Muscle layer of colon (tissue), 2 donors: ENCODE measurements around the gene DCAF7.

ENCODE experiments used
- H3K27ac ChIP-seq: one replicate; pipeline ENCODE4 v1.7.0; 2013; ENCODE audit warnings: low read depth, mild to moderate bottlenecking, low read length, moderate library complexity
- H3K27me3 ChIP-seq, 2 donors: one replicate each; pipeline ENCODE4 v1.7.0; 2013; ENCODE audit warnings: low read length in 2 of 2, mild to moderate bottlenecking in 2 of 2; ENCODE audit not compliant: insufficient read depth in 2 of 2, control insufficient read depth in 1 of 2
- H3K36me3 ChIP-seq: one replicate; pipeline ENCODE4 v1.7.0; 2013; ENCODE audit warnings: mild to moderate bottlenecking, low read length; ENCODE audit not compliant: insufficient read depth
- H3K4me1 ChIP-seq: one replicate; pipeline ENCODE4 v1.7.0; 2013; ENCODE audit warnings: mild to moderate bottlenecking, low read length; ENCODE audit not compliant: insufficient read depth
- H3K4me3 ChIP-seq, 2 donors: one replicate each; pipeline ENCODE4 v1.7.0; 2013; ENCODE audit warnings: low read length in 2 of 2, low read depth in 1 of 2, mild to moderate bottlenecking in 1 of 2, moderate library complexity in 1 of 2
- H3K9ac ChIP-seq: one replicate; pipeline ENCODE4 v1.7.0; 2013; ENCODE audit warnings: low read length
- H3K9me3 ChIP-seq: one replicate; pipeline ENCODE4 v1.7.0; 2013; ENCODE audit warnings: mild to moderate bottlenecking, low read length
- donor health status: abdominal sarcoma.
- donor health status: Adenocarcinoma of cecum.

DCAF7 gene, protein sequence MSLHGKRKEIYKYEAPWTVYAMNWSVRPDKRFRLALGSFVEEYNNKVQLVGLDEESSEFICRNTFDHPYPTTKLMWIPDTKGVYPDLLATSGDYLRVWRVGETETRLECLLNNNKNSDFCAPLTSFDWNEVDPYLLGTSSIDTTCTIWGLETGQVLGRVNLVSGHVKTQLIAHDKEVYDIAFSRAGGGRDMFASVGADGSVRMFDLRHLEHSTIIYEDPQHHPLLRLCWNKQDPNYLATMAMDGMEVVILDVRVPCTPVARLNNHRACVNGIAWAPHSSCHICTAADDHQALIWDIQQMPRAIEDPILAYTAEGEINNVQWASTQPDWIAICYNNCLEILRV

DNA sequence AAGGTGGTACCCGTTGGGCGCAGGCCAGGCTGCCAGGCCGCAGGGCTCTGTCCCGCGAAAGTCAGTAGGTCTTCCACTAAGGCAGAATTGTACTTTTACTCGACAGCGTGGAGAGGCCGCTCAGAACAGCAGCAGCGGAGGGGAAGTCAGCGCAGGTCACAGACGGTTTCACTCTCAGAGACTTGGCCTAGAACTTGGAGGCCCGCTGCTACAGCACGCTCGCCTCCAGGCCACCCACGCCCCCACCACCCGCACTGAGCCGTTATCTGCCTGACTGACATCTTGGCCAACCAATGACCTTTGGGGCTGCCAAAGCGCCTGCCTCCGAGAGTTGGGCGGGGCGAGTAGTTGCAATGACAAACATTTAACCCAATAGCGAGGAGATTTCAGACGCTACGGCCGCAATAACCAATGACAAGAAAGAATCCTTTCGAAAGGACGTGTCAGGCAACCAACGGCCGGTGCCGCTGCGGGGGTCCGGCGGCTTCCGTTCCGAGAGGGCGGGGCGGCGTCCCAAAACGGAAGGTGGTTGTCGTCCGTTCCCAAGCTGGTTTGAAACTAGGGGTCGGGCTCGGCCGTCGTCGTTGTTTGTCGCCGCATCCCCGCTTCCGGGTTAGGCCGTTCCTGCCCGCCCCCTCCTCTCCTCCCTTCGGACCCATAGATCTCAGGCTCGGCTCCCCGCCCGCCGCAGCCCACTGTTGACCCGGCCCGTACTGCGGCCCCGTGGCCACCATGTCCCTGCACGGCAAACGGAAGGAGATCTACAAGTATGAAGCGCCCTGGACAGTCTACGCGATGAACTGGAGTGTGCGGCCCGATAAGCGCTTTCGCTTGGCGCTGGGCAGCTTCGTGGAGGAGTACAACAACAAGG, at the start of gene DCAF7:
TSS of gene DCAF7 (plus strand) at position 532 of the 871 bp plus-strand sequence. CDS start at position 733, 201 bp downstream.
- Histone ChIP-seq H3K36me3 (no peaks in the 10 kb centered on the region), H3K9ac (peak within 1 kb of the TSS; percentile 64), H3K9me3 (no peaks in the 10 kb centered on the region), H3K27ac (peak within 1 kb of the TSS; percentile 92), H3K27me3 (no peaks in the 10 kb centered on the region), H3K4me1 (peaks cover 35% of the 10 kb centered on the region), H3K4me3 (peak within 1 kb of the TSS; percentile 87 to 91)

DNA sequence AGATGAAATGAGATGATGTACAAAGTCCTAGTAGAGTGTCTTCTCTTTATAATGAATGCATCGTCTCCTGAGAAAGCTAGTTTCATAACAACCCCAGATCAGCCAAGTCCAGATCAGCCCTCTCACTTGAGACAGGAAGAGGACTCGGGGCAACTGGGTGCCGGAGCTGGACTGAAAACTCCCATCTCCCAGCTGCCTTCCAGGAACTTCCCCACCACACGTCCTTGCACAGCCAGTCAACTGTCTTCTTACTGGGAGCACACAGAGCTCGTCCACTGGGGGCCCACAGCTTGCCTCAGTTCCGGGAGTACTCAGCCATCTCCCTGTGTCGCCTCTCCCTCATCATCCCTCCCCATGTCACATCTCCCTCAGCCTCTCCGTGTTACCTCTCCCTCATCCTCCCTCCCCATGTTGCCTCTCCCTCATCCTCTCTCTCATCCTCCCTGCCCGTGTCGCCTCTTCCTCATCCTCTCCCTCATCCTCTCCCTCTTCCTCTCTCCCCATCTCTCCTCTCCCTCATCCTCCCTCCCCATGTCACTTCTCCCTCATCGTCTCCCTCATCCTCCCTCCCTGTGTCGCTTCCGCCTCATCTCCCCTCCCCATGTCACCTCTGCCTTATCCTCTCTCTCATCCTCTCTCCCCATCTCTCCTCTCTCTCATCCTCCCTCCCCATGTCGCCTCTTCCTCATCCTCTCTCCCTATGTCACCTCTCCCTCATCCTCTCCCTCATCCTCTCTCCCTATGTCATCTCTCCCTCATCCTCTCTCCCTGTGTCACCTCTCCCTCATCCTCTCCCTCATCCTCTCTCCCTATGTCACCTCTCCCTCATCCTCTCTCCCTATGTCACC, 49.5 kb upstream of the DCAF7 start:
- Histone ChIP-seq H3K36me3 (no peaks in the 10 kb centered on the region), H3K27ac (no peak overlapping the region), H3K27me3 (no peaks in the 10 kb centered on the region), H3K4me1 (no peaks in the 10 kb centered on the region), H3K9ac (no peak overlapping the region), H3K4me3 (no peak overlapping the region), H3K9me3 (no peaks in the 10 kb centered on the region)

DNA sequence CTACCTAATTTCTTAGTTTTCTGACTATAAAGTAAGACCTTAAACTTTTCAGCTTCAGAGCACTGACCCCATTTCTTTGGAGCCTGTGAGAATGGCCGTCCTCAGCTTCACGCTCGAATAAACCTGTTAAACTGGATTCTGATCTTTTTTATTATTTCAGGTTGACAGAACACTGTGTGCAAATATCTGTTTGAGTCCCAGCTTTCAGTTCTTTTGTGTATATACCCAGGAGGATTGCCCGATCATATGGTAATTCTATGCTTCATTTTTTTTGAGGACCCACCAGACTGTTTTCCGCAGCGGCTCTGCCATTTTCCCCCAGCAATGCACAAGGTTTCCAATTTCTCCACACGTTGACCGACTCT, 47.0 kb upstream of the DCAF7 start:
- H3K9ac ChIP-seq: no peak overlapping the region
- no peak overlapping the region for H3K4me3 ChIP-seq
- no peaks in the 10 kb centered on the region for H3K36me3 ChIP-seq
- H3K9me3 ChIP-seq: no peaks in the 10 kb centered on the region
- no peak overlapping the region for H3K27ac ChIP-seq
- H3K4me1 ChIP-seq: no peaks in the 10 kb centered on the region
- H3K27me3 ChIP-seq: no peaks in the 10 kb centered on the region

DNA sequence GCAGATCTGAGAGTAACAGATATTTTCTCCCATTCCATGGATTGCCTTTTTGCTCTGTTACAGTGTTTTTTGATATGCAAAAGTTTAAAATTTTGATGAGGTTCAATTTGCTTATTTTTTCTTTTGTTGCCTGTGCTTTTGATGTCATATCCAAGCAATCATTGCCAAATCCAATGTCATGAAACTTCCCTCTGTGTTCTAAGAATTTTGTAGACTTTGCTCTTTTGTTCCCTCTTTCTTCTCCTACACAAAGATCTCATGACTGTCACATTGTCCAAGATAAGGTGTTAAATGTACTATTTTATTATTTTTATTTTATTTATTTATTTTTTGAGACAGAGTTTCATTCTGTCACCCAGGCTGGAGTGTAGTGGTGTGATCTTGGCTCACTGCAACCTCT, 46.0 kb upstream of the DCAF7 start:
- H3K4me1 ChIP-seq: no peaks in the 10 kb centered on the region
- no peak overlapping the region for H3K27ac ChIP-seq
- no peak overlapping the region for H3K9ac ChIP-seq
- H3K27me3 ChIP-seq: no peaks in the 10 kb centered on the region
- H3K36me3 ChIP-seq: no peaks in the 10 kb centered on the region
- no peaks in the 10 kb centered on the region for H3K9me3 ChIP-seq
- H3K4me3 ChIP-seq: no peak overlapping the region

DNA sequence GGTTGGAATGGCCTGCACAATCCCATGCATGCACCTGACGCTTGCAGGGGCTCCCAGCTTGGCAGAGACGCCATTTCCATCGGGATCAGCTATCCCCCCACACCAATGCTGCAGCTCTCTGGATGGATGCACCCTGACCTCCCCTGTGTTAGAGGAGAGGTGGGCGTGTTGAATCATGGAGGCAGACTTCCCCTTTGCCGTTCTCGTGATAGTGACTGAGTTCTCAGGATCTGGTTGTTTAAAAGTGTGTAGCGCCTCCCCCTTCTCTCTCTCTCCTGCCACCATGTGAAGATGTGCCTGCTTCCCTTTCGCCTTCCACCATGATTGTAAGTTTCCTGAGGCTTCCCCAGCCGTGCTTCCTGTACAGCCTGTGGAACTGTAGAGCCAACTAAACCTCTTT, 44.9 kb upstream of the DCAF7 start:
- H3K36me3 ChIP-seq: no peaks in the 10 kb centered on the region
- H3K4me3 ChIP-seq: no peak overlapping the region
- H3K27ac ChIP-seq: no peak overlapping the region
- no peaks in the 10 kb centered on the region for H3K9me3 ChIP-seq
- no peak overlapping the region for H3K9ac ChIP-seq
- no peaks in the 10 kb centered on the region for H3K4me1 ChIP-seq
- H3K27me3 ChIP-seq: no peaks in the 10 kb centered on the region

DNA sequence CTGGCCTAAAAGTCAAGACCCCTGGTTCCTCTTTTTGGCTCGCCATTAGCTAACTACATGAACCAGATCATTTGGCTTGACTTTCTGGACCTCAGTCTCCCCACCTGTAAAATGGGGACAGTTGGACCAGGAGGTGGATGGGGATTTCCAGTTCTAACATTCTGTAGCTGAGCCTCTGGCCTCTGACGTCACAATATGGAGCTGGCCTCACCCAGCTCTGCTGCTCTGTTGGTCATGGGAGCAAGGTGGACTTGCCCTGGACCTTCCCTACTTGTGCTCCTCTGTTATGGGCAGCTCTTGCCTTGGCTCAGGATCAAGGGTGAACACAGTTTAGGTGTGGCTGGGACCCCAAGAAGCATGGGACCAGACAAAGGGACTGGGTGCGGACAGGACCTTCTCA, 43.6 kb upstream of the DCAF7 start:
- Histone ChIP-seq H3K4me1 (no peaks in the 10 kb centered on the region), H3K27ac (no peak overlapping the region), H3K9ac (no peak overlapping the region), H3K9me3 (no peaks in the 10 kb centered on the region), H3K36me3 (no peaks in the 10 kb centered on the region), H3K27me3 (no peaks in the 10 kb centered on the region), H3K4me3 (no peak overlapping the region)

DNA sequence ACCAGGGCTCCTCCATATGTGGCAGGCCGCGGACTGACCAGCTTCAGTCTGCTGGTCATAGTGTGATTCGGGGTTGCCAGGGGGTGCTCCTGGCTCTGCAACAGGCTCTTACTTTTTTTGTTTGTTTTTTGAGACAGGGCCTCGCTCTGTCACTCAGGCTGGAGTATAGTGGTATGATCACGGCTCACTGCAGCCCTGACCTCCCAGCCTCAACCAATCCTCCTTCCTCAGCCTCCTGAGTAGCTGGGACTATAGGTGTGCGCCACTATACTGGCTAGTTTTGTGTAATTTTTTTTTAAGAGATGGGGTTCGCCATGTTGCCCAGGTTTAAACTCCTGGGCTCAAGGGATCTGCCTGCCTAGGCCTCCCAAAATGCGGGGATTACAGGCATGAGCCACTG, 38.9 kb upstream of the DCAF7 start:
- Histone ChIP-seq H3K4me1 (no peaks in the 10 kb centered on the region), H3K27me3 (no peaks in the 10 kb centered on the region), H3K9me3 (no peaks in the 10 kb centered on the region), H3K27ac (no peak overlapping the region), H3K36me3 (no peaks in the 10 kb centered on the region), H3K9ac (no peak overlapping the region), H3K4me3 (no peak overlapping the region)

DNA sequence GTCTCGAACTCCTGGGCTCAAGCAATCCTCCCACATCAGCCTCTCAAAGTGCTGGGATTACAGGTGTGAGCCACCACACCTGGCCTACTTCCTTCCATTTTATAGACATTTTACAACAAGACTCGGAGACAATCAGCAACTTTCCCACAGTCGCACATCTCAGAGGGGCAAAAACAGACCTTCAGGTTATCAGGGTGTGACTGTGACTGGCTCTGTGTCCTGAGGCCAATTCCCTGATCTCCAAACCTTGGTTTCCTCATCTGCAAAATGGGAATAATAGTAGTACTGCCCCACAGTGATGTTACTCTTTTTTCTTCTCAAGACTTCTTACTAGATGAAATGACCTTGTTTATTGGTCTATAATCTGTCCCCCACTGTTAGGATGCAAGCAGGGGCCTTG, 37.9 kb upstream of the DCAF7 start:
- no peak overlapping the region for H3K27ac ChIP-seq
- no peak overlapping the region for H3K9ac ChIP-seq
- no peaks in the 10 kb centered on the region for H3K4me1 ChIP-seq
- no peak overlapping the region for H3K4me3 ChIP-seq
- H3K36me3 ChIP-seq: no peaks in the 10 kb centered on the region
- H3K27me3 ChIP-seq: no peaks in the 10 kb centered on the region
- no peaks in the 10 kb centered on the region for H3K9me3 ChIP-seq

DNA sequence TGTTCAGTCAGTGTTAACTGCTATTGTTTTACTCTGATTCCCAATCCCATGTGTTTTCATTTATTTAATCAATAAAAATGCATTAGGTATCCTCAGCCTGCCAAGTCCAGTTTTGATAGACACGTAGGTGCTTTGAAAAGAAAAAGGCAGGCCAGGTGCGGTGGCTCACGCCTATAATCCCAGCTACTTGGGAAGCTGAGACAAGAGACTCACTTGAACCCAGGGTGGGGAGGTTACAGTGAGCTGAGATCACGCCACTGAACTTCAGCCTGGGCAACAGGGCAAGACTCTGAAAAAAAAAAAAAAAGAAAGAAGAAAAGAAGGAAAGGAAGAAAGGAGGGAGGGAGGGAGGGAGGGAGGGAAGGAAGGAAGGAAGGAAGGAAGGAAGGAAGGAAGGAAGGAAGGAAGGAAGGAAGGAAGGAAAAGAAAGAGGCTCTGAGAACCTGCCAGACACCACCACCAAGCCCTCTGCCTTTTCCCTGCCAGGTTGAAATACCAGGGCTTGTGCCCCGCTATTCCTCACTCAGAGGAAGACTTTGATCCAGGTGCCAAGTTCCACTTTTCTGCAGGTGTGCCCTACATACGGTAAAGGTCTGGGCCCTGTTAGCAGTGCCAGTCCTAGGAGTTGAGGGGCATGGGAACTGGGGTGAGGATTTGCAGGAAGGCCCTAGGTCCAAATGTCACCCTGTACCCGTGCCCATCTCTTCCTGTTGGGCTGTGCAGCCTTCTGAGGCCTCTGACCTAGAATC, 37.2 kb upstream of the DCAF7 start:
- no peak overlapping the region for H3K9ac ChIP-seq
- H3K4me1 ChIP-seq: no peaks in the 10 kb centered on the region
- H3K36me3 ChIP-seq: no peaks in the 10 kb centered on the region
- no peaks in the 10 kb centered on the region for H3K9me3 ChIP-seq
- no peak overlapping the region for H3K27ac ChIP-seq
- H3K27me3 ChIP-seq: no peaks in the 10 kb centered on the region
- H3K4me3 ChIP-seq: no peak overlapping the region

DNA sequence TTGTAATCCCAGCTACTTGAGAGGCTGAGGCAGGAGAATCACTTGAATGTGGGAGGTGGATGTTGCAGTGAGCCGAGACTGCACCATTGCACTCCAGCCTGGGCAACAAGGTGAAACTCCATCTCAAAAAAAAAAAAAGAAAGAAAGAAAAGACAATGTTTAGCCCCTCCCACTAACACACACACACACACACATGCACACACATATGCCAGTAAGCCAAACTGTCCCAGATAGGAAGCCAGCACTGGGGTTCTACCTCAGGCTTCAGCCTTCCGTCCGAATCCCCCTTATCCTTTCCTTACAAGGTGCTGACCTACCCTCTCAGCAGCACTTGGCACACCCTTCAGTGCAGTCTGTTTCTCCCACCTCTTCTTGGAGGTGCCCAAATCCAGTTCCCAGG, 35.8 kb upstream of the DCAF7 start:
- no peaks in the 10 kb centered on the region for H3K36me3 ChIP-seq
- no peaks in the 10 kb centered on the region for H3K9me3 ChIP-seq
- H3K27me3 ChIP-seq: no peaks in the 10 kb centered on the region
- no peak overlapping the region for H3K9ac ChIP-seq
- no peaks in the 10 kb centered on the region for H3K4me1 ChIP-seq
- no peak overlapping the region for H3K4me3 ChIP-seq
- no peak overlapping the region for H3K27ac ChIP-seq

DNA sequence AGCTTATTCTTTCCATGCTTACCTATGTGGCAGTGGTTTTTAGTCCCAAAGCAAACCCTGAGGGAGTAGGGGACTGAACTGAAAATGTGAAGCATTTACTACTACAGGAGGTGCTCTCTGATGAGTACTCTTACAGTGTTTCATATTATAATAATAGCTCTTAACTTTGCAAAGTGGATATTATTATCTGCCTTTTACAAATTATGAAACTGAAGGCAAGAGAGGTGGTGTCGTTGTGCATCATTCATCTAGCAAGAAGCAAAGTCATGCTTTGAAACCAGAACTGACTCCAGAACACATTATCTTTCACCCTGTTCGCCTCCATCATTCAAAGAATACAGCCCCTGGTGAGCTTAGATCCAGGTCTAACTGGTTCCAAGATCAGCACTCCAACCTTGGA, 35.3 kb upstream of the DCAF7 start:
- H3K9me3 ChIP-seq: no peaks in the 10 kb centered on the region
- no peak overlapping the region for H3K27ac ChIP-seq
- H3K9ac ChIP-seq: no peak overlapping the region
- no peaks in the 10 kb centered on the region for H3K4me1 ChIP-seq
- H3K36me3 ChIP-seq: no peaks in the 10 kb centered on the region
- no peaks in the 10 kb centered on the region for H3K27me3 ChIP-seq
- no peak overlapping the region for H3K4me3 ChIP-seq
